ENCODE measurements around the gene HSPA4L.

HSPA4L gene

DNA sequence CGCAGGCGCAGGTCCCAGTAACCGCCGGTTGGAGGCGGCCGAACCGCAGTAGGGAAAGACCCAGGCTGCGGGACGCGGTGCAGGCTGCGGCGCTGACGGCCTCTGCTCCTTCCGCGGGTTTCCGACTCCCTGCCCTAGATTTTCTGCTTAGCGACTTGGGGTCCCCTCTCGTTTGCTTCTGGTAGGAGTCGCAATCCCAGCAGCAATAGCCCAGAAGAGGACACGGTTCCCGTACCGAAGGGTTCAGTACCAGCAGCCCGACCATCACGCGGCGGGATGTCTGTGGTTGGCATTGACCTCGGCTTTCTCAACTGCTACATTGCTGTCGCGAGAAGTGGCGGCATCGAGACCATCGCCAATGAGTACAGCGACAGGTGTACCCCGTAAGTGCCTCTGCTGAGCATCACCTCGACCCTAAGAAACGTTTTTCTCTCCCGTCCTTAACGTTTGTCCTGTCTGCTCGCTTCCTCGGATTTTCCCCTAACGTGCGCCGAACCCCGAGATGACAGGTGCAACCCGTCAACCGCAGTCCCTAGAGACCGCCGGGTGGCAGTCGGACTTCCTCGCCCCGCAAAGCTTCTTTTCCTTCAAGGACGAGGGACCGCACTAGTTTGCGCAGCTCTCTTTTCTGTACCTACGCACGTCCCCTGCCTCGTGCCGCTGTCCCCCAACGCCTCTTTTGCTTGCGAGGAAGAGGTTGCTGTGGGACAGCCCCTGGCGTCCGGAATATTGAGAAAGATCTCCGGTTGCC, at the start of gene HSPA4L:
Gene HSPA4L (plus strand): TSS at position 48 of the 751 bp plus-strand sequence. CDS start 229 bp downstream, at position 277.
- peak; percentile 13 for DNase-seq (ENCODE audit: low read depth)

DNA sequence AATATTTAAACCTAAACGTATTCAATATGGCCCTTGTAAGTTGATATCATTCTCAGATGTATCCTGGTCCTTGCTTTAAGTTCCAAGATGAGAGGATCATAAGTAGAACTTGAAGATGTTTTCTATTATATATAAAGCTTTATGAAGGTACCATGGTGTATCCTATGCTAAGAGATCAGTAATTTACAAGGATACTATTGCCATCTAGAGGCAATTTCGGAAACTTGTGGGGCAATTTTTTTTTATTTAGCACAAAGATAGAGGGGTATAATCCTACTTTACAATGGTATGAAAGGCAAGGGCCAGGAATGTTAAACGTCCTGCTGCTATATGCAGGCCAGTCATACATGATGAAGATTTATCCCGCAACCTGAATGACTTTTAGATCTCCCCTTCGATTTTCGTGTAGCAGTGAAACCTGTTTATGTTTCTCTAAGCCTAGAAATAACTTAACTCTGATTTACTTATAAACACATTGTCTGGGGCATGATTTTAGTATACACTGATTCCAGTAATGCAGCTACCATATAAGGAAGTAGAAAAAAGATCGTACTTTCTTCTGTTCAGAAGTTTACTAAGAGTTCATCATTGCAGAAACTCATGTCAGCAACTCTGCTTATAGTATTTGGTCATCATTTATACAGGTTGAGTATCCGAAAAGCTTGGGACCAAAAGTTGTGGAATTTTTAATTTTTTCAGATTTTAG, 49.3 kb upstream of the HSPA4L start:
- DNase-seq (ENCODE audit: low read depth): no peak

DNA sequence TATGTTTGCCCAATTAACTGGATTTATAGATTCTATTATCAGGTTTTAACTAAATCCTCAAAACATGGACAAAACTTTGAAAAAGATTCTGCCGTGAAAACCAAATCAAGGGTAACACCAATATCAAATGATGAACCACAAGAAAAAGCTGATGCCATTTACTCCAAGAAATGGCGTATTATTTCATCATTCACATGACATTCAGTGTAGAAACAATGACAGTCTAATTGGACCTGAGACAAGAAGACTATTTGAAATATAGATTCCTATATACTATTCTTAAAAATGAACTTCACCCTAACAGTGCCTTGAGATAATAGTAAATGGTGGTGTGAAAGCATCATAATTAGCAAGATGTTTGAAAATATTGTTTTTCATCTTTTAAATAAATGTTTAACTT, 47.1 kb upstream of the HSPA4L start:
- no peak for DNase-seq (ENCODE audit: low read depth)

DNA sequence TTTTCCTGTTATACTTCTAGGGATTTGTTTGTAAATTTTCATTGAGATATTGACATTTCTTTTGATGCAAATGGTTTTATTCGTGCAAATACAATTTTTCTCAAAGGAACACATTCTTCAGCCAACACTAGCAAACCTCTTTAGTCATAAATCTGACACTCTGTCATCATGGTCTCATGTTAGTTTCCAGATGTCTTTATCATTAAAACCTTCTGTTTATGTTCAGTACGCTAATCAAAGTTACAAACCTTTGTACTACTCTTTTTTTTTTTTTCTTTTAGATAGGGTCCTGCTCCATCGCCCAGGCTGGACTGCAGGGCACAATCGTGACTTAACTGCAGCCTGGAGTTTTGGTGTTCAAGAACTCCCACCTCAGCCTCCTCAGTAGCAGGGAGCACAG, 44.8 kb upstream of the HSPA4L start:
- no peak for DNase-seq (ENCODE audit: low read depth)

DNA sequence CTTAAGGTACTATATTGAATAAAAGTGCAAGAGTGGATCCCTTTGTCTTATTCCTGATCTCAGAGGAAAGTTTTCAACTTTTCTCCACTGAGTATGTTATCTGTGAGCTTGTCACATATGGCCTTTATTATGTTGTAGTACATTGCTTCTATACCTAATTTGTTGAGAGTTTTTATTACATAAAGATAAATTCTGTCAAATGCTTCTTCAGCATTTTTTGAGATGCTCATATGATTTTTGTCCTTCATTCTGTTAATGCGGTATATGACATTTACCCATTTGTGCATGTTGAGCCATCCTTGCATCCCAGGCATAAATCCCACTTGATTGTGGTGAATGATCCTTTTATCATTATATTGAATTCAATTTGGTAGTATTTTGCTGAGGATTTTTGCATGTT, 40.9 kb upstream of the HSPA4L start:
- no peak for DNase-seq (ENCODE audit: low read depth)

DNA sequence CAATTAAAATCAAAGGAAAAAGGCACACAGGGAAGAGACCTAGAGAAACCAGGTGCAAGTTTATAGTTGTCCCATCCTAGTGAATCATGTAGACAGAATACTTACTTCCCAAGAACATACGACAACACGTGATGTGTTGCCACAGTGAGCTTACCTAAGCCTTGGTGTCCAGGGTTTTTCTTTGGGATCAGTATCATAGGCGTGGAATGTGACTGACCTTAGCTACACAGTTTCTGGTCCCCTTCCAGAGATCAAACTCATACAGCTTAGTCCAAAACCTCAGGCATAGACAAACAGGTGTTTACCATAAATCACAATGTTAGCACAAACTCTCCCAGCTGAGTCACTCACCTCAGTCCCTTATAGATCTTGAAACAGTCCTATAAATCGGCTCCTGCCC, 34.2 kb upstream of the HSPA4L start:
- no peak for DNase-seq (ENCODE audit: low read depth)

DNA sequence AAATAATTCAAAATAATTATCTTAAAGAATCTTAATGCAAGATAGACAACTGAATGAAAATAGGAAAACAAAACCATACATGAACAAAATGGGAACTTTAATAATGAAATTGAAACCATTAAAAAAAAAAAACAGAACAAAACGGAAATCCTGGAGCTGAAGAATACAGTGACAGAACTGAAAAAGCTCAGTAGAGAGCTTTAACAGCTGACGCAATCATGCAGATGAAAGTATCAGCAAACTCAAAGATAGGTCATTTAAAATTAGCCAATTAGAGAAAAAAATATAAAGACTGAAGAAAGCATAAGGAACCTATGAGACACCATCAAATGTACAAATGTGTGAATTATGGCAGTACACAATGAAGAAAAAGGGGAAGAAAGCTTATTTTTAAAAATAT, 33.2 kb upstream of the HSPA4L start:
- no peak for DNase-seq (ENCODE audit: low read depth)

DNA sequence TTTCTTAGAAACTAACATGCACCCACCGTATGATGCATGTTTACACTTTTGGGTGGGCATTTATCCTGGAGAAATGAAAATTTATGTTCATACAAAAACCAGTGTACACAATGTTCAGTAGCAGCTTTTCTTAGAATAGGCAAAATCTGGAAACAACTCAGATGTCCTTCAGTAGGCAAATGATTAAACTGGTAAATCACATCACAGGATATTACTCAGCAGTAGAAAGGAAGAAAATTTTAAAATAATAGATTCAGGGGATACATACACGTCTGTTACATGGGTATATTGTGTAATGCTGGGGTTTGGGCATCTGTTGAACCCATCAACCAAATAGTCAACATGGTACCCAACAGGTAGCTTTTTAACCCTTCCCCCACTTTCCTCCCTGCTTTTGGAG, 25.2 kb upstream of the HSPA4L start:
- DNase-seq (ENCODE audit: low read depth): no peak

DNA sequence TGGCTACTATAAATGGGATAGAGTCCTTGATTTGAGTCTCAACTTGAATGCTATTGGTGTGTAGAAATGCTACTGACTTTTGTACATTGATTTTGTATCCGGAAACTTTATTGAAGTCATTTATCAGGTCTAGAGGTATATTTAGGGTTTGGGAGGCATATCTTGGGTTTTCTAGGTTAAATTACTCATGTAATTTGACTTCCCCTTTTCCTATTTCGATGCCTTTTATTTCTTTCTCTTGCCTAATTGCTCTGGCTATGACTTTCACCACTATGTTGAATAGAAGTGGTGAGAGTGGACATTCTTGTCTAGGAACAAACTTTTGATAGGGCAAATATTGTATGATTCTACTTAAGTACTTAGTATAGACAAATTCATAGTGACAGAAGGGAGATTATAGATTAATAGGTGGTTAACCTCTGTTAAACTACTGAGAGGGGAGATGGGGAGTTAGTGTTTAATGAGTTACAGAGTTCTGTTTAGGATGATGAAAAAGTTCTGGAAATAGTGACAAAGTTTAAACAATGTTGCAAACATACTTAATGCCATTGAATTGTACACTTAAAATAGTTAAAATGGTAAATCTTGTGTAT, 22.8 kb upstream of the HSPA4L start:
- no peak for DNase-seq (ENCODE audit: low read depth)

DNA sequence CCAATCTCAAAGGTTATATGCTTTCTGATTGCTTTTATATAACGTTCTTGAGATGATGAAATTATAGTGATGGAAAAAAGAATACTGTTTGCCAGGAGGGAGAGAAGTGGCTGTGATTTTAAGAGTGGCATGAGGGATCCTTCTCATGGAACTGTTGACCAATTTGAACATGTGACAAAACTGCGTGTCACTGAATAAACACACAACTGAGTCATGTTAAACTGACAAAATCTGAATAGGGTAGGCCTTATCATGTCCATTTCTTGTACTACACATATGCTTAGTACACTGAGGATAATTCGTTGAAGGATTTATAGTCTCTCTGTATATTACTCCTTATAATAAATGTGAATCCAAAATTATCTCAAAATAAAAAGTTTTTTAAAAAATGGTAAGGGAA, 22.2 kb upstream of the HSPA4L start:
- DNase-seq (ENCODE audit: low read depth): no peak

DNA sequence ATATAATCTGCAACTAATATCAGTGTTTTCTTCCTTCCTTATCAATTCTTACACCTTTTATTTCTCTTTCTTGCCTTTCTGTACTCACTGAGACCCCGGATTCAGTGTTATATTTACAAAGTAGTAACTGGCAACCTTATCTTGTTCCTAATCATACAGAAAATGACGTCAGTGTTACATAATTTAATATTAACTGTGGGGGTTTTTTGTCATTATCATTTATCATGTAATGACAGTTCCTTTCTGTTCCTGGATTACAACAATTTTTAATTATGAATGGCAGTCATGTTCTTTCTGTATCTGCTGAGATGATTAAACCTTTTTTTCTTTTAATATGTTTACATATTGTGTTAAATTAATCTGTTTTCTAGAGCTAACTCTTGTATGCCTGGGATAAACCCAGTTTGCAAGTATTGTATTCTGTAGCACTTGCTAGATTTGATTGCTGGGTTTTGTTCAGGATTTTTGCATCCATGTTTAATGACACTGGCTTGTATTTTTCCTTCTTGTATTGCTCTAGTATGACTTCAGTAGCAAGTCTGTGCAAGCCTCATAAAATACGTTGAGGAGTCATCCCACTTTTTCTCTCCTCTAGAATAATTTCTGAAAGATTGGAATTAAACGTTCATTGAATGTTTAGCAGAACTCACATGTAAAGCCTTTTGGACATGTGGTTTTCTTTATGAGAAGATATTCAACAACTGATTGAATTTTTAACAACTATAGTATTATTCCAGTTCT, 10.4 kb upstream of the HSPA4L start:
- DNase-seq (ENCODE audit: low read depth): no peak

DNA sequence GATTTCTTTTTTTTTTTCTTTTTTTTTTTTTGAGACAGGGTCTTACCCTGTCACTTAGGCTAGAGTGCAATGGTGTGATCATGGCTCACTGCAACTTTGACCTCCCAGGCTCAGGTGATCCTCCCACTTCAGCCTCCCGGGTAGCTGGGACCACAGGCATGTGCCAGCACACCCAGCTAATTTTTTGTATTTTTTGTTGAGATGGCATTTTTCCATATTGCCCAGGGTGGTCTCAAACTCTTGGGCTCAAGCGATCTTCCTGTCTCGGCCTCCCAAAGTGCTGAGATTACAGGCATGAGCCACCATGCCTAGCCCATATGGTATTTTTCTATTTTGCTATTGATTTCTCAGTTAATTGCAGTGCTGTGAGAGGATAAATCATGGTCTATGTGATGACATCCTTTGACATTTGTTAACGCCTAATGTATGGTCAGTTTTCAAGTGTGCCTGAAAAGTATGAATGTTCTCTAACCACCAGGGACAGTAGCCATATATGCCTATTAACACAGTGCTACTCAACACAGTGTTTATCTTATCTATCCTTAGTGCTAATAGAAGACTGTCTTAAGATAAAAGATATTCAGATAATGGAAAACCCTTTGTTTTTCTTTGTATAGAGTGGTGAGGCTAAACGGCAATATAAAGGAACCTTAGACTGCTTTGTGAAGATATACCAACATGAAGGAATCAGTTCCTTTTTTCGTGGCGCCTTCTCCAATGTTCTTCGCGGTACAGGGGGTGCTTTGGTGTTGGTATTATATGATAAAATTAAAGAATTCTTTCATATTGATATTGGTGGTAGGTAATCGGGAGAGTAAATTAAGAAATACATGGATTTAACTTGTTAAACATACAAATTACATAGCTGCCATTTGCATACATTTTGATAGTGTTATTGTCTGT, 9.1 kb upstream of the HSPA4L start:
- DNase-seq (ENCODE audit: low read depth): no peak

DNA sequence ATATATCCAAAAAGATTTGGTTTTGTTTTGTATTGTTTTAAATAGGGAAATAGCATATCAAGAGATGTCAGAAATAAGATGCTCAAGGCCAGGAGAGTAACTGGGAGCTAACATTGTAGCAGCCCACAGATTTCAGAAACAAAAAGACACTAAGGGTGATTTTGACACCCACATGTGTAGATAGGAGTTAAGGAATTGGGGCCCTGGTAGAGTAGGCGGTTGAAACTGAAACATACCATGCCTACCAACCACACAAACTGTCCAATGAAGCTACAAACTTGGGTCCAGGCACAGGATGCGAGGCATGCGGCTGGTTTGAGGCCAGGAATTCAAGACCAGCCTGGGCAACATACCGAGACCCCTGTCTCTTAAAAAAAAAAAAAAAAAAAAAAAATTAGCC, 6.3 kb upstream of the HSPA4L start:
- no peak for DNase-seq (ENCODE audit: low read depth)

DNA sequence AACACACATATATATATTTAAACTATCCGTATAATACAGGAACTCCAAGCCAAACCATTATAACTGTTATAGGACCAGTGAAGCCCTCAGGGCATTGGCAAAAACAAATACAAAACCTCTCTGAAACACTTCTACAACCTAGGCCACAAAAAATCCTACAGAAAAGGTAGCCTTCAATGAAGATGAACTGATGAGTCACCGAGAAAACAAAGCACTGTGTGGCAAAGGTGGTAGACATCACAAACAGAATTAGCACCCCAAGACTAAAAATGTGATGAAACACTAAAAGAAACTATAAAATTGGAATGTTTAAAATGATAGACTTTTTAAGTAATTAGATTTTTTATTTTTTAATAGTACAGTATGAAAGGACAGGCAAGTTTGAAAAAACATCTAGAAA, 5.5 kb upstream of the HSPA4L start:
- DNase-seq (ENCODE audit: low read depth): no peak

DNA sequence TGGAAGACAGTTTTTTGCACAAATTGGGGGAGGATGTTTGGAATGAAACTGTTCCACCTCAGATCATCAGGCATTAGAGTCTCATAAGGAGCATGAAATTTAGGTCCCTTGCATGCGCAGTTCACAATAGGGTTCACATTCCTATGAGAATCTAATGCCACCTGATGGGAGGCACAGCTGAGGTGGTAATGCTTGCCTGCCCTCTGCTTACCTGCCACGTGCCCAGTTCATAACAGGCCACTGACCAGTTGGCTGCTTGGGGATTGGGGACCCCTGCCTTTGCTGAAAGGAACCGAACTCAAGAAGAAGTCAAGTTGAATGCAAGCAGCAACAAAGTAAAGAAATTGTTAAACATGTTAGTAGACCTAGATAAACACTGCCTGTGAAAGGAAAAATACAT, 4.6 kb upstream of the HSPA4L start:
- DNase-seq (ENCODE audit: low read depth): no peak

DNA sequence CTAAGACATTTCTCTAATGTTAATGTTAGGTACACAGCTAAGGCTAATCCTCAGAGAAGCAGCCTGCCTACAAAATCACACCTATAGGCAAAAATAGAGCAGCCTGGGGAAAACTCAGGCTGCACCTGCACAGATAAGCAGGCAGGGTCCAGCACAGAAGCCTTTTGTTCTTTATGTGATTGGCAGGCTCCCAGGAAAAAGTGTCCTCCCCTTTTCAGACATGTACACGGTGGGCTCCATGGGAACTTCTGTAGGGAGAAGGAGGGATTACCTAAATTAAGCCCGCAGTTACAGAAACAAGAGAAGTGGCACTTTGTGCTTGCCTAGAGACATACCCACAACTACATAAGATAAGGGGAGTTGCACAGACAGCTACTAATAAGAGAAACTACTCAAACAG, 4.0 kb upstream of the HSPA4L start:
- DNase-seq (ENCODE audit: low read depth): no peak

DNA sequence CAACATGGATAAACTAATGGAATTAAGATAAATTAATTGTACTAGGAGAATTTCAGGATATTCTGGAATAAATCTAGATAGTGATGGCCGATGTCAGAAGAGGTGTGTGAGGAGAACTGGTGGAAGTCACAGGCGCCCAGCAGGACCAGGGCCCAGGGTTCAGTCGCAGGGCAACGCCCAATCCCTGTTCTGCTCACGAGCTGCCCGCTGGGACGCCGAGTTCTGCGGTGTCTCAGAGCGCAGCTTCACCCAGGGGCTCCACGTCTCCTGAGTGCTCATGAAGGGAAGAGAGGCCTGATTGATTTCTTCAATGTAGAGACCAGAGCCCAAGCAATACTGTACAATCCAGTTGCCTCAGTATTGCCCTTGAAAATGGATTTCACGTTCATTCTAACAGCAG, 1.5 kb upstream of the HSPA4L start:
- DNase-seq (ENCODE audit: low read depth): no peak

DNA sequence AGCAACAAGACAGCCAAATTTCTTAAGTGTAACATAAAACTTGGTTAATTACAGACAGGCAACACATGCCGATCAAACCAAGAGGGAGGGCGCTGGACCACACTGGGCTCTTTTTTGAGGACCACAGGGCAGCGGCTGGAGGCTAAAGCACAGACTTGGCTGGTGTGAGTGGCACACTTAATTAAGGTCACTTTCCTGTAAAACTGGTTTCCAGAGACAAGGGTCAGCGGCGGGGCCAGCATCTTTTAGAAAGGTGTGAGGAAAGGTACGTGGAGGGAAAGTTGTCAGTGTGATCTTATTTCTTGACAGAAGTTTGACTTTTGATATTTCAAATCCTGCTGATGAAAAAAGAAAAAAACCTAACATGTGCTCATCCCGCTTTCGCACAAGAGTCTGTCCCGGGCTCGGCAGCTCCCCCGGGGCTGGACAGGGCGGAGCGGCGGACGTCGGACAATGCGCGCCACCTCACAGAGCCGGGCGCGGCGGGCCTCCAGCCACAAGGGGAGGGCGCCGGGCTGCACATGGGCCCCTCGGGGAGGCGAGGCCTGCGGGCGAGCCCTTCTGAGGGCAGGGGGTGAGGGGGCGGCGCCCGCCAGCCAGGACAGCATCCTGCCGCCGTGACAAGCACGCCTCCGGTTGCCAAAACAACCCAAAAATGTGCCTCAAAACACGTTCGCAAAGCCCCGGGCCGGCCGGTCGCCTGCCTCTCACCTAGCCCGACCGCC, 660 bp upstream of the HSPA4L start:
- DNase-seq (ENCODE audit: low read depth): no peak

DNA sequence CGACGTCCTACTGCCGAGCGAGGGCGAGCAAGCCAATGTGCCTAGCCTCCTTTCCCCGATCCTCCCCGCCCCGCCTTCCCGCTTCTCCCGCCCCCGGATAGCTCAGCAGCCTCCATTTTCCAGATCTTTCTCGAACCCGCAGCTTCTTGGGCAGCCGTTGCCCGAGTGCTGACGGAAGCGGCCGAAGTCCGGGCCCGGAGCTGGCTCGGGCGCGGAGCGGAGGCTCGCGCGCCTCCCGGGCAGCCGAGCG, 172 bp upstream of the HSPA4L start:
- DNase-seq (ENCODE audit: low read depth): no peak

DNA sequence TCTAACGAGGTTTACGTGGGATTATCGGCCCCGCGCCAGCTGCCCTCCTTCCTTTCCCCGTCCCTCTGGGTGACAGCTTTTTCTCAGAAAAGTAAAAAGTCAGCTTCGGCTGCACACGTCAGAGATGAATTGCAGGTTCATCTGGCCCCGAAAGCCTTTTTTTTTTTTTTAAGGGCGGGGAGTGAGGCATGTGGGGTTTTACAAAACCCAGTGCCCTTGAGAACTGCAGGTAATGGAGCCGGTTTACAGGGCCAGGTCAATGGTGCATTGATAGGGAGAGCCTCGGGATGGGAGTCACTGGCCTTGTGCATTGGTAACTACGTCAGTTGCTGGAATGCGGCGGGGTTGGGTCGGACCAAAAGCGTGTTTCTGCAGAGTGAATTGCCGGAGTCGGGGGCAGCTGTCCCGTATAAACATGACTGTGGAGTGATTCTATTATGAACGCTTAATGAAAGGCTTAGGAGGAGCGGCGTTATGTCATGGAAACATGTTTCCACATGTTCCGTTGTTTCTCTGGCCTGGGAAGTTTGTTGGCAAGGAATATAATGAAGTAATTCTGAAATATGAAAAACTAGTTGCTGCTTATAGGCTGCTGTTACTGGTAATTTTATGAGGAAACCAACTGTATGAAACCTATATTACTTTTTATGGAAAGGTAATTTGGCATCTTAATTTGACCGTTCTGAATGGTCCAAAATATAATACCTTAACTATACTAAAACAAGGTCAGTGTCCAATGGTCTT, 1.1 kb downstream of the HSPA4L start:
- no peak for DNase-seq (ENCODE audit: low read depth)

Data from activated T-helper 9 cell treated with anti-CD3 and anti-CD28 coated beads, Interleukin-2, amount 50 U/mL, for 16 hours (primary cell).